ENCODE results near the gene TSPAN9. TPM values are rescaled to one million over a fixed set of nuclear protein-coding genes. Genes with fewer than 3 reads are reported as not detected.

Gene TSPAN9
- total and polyA plus RNA-seq, 9 of the 15 experiments (the other 6 are each of a cell fraction or from before 2014, with no cell fraction given), result 0.23 to 2.1 (median 0.60) TPM; not detected in 2

GRCh38 chr12:3149515-3150307 lies 72.5 kb downstream of the TSPAN9 start (continued):
- TF ChIP-seq, protein P1, sequence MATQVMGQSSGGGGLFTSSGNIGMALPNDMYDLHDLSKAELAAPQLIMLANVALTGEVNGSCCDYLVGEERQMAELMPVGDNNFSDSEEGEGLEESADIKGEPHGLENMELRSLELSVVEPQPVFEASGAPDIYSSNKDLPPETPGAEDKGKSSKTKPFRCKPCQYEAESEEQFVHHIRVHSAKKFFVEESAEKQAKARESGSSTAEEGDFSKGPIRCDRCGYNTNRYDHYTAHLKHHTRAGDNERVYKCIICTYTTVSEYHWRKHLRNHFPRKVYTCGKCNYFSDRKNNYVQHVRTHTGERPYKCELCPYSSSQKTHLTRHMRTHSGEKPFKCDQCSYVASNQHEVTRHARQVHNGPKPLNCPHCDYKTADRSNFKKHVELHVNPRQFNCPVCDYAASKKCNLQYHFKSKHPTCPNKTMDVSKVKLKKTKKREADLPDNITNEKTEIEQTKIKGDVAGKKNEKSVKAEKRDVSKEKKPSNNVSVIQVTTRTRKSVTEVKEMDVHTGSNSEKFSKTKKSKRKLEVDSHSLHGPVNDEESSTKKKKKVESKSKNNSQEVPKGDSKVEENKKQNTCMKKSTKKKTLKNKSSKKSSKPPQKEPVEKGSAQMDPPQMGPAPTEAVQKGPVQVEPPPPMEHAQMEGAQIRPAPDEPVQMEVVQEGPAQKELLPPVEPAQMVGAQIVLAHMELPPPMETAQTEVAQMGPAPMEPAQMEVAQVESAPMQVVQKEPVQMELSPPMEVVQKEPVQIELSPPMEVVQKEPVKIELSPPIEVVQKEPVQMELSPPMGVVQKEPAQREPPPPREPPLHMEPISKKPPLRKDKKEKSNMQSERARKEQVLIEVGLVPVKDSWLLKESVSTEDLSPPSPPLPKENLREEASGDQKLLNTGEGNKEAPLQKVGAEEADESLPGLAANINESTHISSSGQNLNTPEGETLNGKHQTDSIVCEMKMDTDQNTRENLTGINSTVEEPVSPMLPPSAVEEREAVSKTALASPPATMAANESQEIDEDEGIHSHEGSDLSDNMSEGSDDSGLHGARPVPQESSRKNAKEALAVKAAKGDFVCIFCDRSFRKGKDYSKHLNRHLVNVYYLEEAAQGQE (IDR thresholded peaks at IDR 0.05; ENCODE audit: borderline replicate concordance), result no peak
- TF ChIP-seq, protein P1 (CRISPR knock-in tag; IDR thresholded peaks at IDR 0.05; ENCODE audit: low read depth), result no peak
- no peak for TF ChIP-seq ZBTB8A (IDR thresholded peaks at IDR 0.05; ENCODE audit: partially characterized antibody)
- no peak for TF ChIP-seq NCOA6 (IDR thresholded peaks at IDR 0.05)
- TF ChIP-seq SNIP1 (IDR thresholded peaks at IDR 0.05; ENCODE audit: low read depth), result no peak
- TF ChIP-seq EGR1 (conservative IDR thresholded peaks at IDR 0.05), result no peak
- TF ChIP-seq ZFP30 (CRISPR knock-in tag; IDR thresholded peaks at IDR 0.05; ENCODE audit: borderline replicate concordance), result no peak
- no peak for TF ChIP-seq POLR3A (IDR thresholded peaks at IDR 0.05; ENCODE audit: borderline replicate concordance, extremely low read depth, insufficient read depth, insufficient read length)
- no peak for TF ChIP-seq ZNF778 (CRISPR knock-in tag; IDR thresholded peaks at IDR 0.05)
- no peak for TF ChIP-seq NR4A1 (CRISPR knock-in tag; IDR thresholded peaks at IDR 0.05)
- no peak for TF ChIP-seq NR4A1 (tag; IDR thresholded peaks at IDR 0.05)
- no peak for TF ChIP-seq ZNF12 (CRISPR knock-in tag; IDR thresholded peaks at IDR 0.05)

Measured in K562 (cell line).